GM19452 (cell line): Measurements from ENCODE around the gene TTN.
A peak's percentile ranks its signal among the peaks of the same experiment; 100 is the strongest.

Experiments used
- ATAC-seq: cut with Tn5 transposase; IDR thresholded peaks from one replicate; pipeline ENCODE4 v1.9.1; 2021; ENCODE audit not compliant: unreplicated experiment

TTN gene

DNA sequence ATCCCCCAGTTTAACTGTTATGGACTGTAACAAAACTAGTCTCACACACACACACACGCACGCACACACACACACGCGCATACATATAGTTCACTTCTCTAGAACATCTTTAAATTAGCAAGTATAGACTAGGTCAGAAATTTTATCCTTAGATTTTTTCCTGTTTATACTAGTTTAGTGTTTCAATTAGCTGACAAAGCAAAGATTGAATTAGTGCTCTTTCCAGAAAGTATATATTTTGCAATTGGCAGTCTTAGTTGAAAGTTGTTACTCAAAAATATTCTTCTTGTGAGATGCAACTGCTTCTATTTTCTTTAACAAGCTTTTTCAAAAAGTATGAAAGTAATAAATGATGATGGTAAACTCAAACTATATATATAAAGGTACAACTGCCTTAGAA, 304.5 kb downstream of the TTN start:
- ATAC-seq = no peak

DNA sequence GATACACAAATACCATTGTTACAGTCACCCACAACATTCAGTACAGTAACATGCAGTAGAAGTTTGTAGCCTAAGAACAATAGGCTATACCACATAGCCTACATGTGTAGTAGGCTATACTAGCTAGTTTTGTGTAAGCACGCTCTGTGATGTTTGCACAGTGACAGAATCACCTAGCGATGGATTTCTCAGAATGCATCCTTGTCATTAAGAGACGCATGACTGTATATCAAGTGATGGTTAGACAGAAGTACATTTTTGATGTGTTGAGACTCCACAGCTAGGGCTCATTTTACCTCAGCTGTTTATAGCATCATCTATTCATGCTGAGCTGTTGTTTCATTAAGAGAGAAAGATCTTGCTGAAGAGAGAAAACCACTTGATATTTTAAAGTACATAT, 307.6 kb downstream of the TTN start:
- no peak for ATAC-seq

DNA sequence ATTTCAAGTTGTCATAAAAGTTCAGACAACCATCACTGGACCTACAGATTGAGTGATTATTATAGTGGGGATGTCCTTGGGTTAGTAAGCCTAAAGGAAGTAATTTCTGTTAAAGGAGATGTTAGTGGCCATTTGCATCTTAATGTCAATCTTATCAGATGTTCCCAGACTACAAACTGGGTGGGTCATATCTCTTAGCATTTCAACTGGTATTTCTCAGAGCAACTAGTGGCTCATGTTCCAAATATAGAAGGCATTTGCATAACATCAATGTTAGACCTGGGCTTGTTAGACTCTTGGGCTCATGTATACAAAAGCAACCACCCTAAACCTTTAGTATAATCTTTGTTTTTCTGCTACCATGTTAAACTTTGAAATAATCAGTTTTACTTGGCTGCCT, 309.1 kb downstream of the TTN start:
- no peak for ATAC-seq

- no peak for ATAC-seq
These were observed 311.2 kb downstream of the TTN start for GRCh38 chr2:178496049-178496448.

GRCh38 chr2:178491612-178492011, 315.6 kb downstream of the TTN start:
- no peak for ATAC-seq

GRCh38 chr2:178485356-178485755, 321.9 kb downstream of the TTN start:
- ATAC-seq = no peak

DNA sequence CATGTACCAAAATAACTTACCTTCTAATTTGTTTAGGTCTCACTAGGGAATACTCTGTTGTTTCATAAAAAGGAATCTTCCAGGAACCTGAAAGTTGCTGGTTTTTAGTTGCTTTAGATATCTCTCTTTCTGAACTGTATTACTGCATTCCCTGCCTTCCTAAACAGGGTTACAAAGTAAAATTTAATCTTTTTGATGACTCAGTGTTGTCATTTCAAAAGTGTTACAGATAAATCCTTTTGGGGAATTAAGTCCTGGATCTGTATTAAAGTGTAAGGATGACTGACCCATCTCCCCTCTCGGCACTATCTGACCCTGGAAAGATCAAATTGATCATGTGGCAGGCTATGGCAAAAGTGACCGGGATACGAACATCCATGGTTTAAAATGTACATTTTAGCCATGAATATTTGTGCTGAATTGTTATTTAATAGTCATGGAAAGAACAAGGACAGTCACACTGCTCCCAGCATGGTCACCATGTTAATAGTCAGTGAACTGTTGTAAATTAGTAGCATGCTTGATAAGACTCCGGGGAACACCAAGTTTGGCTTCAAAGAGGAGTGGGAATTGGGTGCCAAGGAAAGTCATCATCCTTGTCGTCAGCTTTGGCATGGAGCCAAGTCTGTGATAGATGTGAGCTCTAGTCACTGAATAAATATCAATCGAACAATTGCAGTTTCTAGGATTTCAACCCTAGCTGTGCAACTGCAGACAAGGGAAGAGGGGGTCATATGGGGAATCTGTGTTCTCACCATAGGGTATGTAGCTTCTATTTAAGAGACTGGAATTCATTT, 322.8 kb downstream of the TTN start:
- ATAC-seq = no peak

DNA sequence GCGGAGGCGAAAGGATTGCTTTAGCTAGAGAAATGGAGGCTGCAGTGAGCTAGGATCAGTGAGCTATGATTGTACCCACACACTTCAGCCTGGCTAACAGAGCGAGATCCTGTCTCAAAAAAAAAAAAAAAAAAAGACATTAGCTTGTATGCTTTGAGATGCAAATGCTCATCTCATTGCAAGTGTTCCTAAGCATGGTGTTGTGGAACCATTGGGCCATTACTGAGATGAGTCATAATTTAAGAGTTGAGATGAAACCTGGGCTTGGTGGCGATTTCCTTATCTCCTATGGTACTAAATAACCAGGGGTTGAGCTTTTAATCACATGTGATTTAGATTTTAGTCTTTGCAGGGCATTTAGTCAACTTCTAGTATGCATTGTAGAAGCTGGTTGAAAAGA, 324.8 kb downstream of the TTN start:
- peak; percentile 34 for ATAC-seq

GRCh38 chr2:178480227-178481181, 326.7 kb downstream of the TTN start, which contains the start of gene PLEKHA3:
Gene PLEKHA3, plus strand, starts transcription at chr2:178480457. Its CDS starts 413 bp downstream, at chr2:178480870.
- ATAC-seq = peak; percentile 59

DNA sequence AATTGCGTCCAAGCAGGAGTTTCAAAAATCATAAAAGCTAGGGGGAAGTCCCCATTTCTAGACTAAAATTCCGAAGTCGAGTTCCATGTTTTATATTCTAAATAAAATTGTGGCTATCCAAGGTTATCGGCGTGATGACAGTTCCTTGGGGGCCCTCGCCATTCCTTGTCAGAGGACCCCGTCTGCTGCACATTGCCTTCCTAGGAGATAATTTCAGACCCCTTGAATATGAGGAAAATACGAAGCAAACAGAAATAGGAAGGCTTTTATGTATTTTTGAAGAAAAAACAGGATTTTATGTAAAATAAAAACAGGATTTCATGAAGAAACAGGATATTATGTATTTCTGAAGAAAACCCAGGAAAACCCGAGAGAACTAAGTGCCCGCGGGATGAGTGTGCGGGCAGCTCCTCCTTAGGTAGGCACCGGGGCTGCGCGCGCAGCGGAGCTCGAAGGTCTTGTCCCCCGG, 327.4 kb downstream of the TTN start:
- ATAC-seq = no peak

GRCh38 chr2:178479275-178479616, 328.0 kb downstream of the TTN start:
- no peak for ATAC-seq

- ATAC-seq = peak; percentile 44
These were observed 328.6 kb downstream of the TTN start, which contains the start of gene FKBP7 for GRCh38 chr2:178478439-178479274. Gene FKBP7, minus strand, starts transcription at chr2:178478600. Its CDS starts 101 bp downstream, at chr2:178478499.

DNA sequence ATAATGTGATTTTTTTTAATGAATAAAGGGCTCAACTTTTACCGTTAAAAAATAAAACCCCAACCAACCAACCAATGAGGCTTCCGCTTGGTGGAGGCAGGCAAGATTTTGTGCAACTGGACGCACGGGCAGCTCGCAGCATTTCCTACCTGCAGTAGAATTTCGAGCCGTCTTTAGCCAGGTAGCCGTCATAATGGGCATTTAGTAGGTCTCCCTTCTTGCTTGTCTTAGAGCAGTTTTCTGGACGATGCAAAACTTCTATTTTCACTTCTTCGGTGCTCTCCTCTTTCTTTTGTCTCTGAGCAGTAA, 329.1 kb downstream of the TTN start:
- ATAC-seq = no peak

GRCh38 chr2:178477443-178478129, 329.6 kb downstream of the TTN start:
- ATAC-seq = no peak

- ATAC-seq = no peak
These were observed 330.7 kb downstream of the TTN start for GRCh38 chr2:178476477-178476876.
